ENCODE data around the gene NR3C1.

Gene NR3C1

GRCh38 chr5:143302341-143303045 lies 101.0 kb downstream of the NR3C1 start:
- DNase-seq: no peak

- no peak for DNase-seq
Measured at GRCh38 chr5:143297756-143298155, 105.7 kb downstream of the NR3C1 start.

- no peak for DNase-seq
Measured at GRCh38 chr5:143290125-143290524, 113.4 kb downstream of the NR3C1 start.

- no peak for DNase-seq
Measured at GRCh38 chr5:143284521-143284920, 119.0 kb downstream of the NR3C1 start.

- no peak for DNase-seq
Measured at GRCh38 chr5:143284002-143284401, 119.5 kb downstream of the NR3C1 start.

GRCh38 chr5:143281226-143281625 lies 122.3 kb downstream of the NR3C1 start:
- DNase-seq: no peak

GRCh38 chr5:143279698-143280097 lies 123.8 kb downstream of the NR3C1 start:
- no peak for DNase-seq

- DNase-seq: no peak
Measured at GRCh38 chr5:143277536-143277935, 126.0 kb downstream of the NR3C1 start.

- no peak for DNase-seq
Measured at GRCh38 chr5:143275512-143276363, 127.7 kb downstream of the NR3C1 start.

- DNase-seq: no peak
Measured at GRCh38 chr5:143274952-143275351, 128.5 kb downstream of the NR3C1 start.

- no peak for DNase-seq
Measured at GRCh38 chr5:143271431-143271830, 132.1 kb downstream of the NR3C1 start.

- DNase-seq: no peak
Measured at GRCh38 chr5:143268388-143268787, 135.1 kb downstream of the NR3C1 start.

GRCh38 chr5:143267186-143267585 lies 136.3 kb downstream of the NR3C1 start:
- no peak for DNase-seq

- no peak for DNase-seq
Measured at GRCh38 chr5:143265995-143266394, 137.5 kb downstream of the NR3C1 start.

- no peak for DNase-seq
Measured at GRCh38 chr5:143263272-143263810, 140.1 kb downstream of the NR3C1 start.

- DNase-seq: no peak
Measured at GRCh38 chr5:143262393-143263174, 140.9 kb downstream of the NR3C1 start.

GRCh38 chr5:143261748-143262392 lies 141.6 kb downstream of the NR3C1 start:
- DNase-seq: no peak

GRCh38 chr5:143259254-143259605 lies 144.3 kb downstream of the NR3C1 start:
- no peak for DNase-seq

- DNase-seq: no peak
Measured at GRCh38 chr5:143258559-143259253, 144.8 kb downstream of the NR3C1 start.

GRCh38 chr5:143254819-143255218 lies 148.7 kb downstream of the NR3C1 start:
- DNase-seq: no peak

- no peak for DNase-seq
Measured at GRCh38 chr5:143251946-143252345, 151.5 kb downstream of the NR3C1 start.

GRCh38 chr5:143251190-143251589 lies 152.3 kb downstream of the NR3C1 start:
- no peak for DNase-seq
